ENCODE data around the gene HGD.
"Not testable (repeated sequence)": the region's sequence is repeated elsewhere in the genome, so short reads cannot be mapped to it uniquely, and the experiment has no call there.

Gene HGD

GRCh38 chr3:120678984-120679383 lies 3.1 kb downstream of the HGD start:
- DNase-seq: no peak

GRCh38 chr3:120678331-120678947 lies 3.6 kb downstream of the HGD start:
- peak; percentile 68 for DNase-seq

GRCh38 chr3:120677193-120677592 lies 4.8 kb downstream of the HGD start:
- not testable (repeated sequence) for DNase-seq

GRCh38 chr3:120673116-120673515 lies 8.9 kb downstream of the HGD start:
- no peak for DNase-seq

- DNase-seq: no peak
These were observed 11.5 kb downstream of the HGD start for GRCh38 chr3:120670576-120670975.

GRCh38 chr3:120664926-120665325 lies 17.1 kb downstream of the HGD start:
- DNase-seq: no peak

- DNase-seq: no peak
These were observed 20.1 kb downstream of the HGD start for GRCh38 chr3:120661945-120662344.

- DNase-seq: peak; percentile 41
These were observed 20.7 kb downstream of the HGD start for GRCh38 chr3:120661106-120661905.

GRCh38 chr3:120659834-120660233 lies 22.2 kb downstream of the HGD start:
- DNase-seq: no peak

- DNase-seq: no peak
These were observed 22.8 kb downstream of the HGD start for GRCh38 chr3:120659285-120659684.

GRCh38 chr3:120652896-120653545 lies 29.0 kb downstream of the HGD start:
- DNase-seq: no peak

GRCh38 chr3:120652281-120652680 lies 29.8 kb downstream of the HGD start:
- no peak for DNase-seq

GRCh38 chr3:120650311-120650710 lies 31.7 kb downstream of the HGD start:
- DNase-seq: no peak

GRCh38 chr3:120649830-120650233 lies 32.2 kb downstream of the HGD start:
- no peak for DNase-seq

GRCh38 chr3:120648290-120648689 lies 33.7 kb downstream of the HGD start:
- no peak for DNase-seq

- no peak for DNase-seq
These were observed 35.1 kb downstream of the HGD start for GRCh38 chr3:120646771-120647432.

- DNase-seq: peak; percentile 64
These were observed 36.8 kb downstream of the HGD start for GRCh38 chr3:120645083-120645845.

GRCh38 chr3:120642368-120642948 lies 39.6 kb downstream of the HGD start:
- peak; percentile 55 for DNase-seq

GRCh38 chr3:120641696-120642246 lies 40.3 kb downstream of the HGD start:
- DNase-seq: no peak

GRCh38 chr3:120640231-120640630 lies 41.8 kb downstream of the HGD start:
- no peak for DNase-seq

- not testable (repeated sequence) for DNase-seq
These were observed 43.2 kb downstream of the HGD start for GRCh38 chr3:120638820-120639219.

Data from fibroblast of upper back skin (primary cell).